H1 (cell line): ENCODE results near the gene CMTM3.

Experiments used
- CTCF ChIP-seq, 3 experiments: IDR thresholded peaks; 1 replicate in 2 of 3; 2 replicates in 1 of 3; pipeline versions ENCODE4 v1.5.1 to v1.6.1; 2011; ENCODE audit warnings: low read length in 3 of 3, mild to moderate bottlenecking in 3 of 3, inconsistent platforms in 2 of 3, low read depth in 1 of 3, moderate library complexity in 1 of 3; ENCODE audit not compliant: insufficient read depth in 1 of 3; ENCODE audit errors: control extremely low read depth in 1 of 3
- EP300 ChIP-seq, 2 experiments: IDR thresholded peaks; 1 replicate in 1 of 2; 2 replicates in 1 of 2; pipeline ENCODE4 v1.6.1; 2011 to 2012; ENCODE audit warnings: low read depth in 2 of 2, low read length in 2 of 2, mild to moderate bottlenecking in 2 of 2, borderline replicate concordance in 1 of 2, inconsistent platforms in 1 of 2, moderate library complexity in 1 of 2
- HDAC6 ChIP-seq: IDR thresholded peaks from one replicate; pipeline ENCODE4 v1.7.1; 2012; ENCODE audit warnings: low read depth, mild to moderate bottlenecking, inconsistent platforms, low read length, moderate library complexity
- RNF2 ChIP-seq: fragments of 200-900, 300-1000 bp; sonication (generic); IDR thresholded peaks from 2 replicates; pipeline ENCODE4 v1.7.1; 2016; ENCODE audit warnings: borderline replicate concordance, low read depth, mild to moderate bottlenecking, antibody characterized with exemption, low read length; ENCODE audit not compliant: poor library complexity, severe bottlenecking; ENCODE audit errors: missing control alignments

DNA sequence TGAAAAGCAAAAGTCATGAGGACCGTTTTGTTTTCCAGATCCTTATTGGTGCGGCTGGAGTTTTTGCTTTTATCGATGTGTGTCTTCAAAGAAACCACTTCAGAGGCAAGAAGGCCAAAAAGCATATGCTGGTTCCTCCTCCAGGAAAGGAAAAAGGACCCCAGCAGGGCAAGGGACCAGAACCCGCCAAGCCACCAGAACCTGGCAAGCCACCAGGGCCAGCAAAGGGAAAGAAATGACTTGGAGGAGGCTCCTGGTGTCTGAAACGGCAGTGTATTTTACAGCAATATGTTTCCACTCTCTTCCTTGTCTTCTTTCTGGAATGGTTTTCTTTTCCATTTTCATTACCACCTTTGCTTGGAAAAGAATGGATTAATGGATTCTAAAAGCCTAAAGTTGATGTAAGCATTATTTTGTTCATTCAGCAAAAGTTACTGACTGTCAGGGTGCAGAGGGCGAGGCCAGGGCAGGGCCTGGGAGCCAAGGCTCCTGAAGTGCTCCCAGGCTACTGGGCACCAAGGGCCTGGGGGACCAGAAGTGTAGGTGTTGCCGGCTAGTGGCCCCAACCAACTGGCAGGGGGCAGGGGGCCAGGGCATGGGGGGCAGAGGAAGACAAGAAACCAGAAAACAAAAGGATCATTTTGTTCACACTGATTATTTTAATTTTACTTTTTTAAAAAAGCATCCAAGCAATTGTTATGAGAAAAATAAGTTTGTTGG is 16.5 kb upstream of the CMTM3 start:
- no peak for TF ChIP-seq HDAC6
- no peak for TF ChIP-seq EP300 (IDR thresholded peaks at IDR 0.05; ENCODE audit: borderline replicate concordance in 1 of 2, low read depth in 2 of 2, low read length in 2 of 2)
- no peak for TF ChIP-seq CTCF (IDR thresholded peaks at IDR 0.05; ENCODE audit: control extremely low read depth in 1 of 3, insufficient read depth in 1 of 3, low read depth in 1 of 3, low read length in 3 of 3)
- no peak for TF ChIP-seq RNF2
